ENCODE measurements around the gene PCDHB14. TPM values are rescaled to one million over a fixed set of nuclear protein-coding genes. Genes with fewer than 3 reads are reported as not detected.

PCDHB14 gene
- total RNA-seq, 1 donor from 2014 or later, result 13.4 TPM

Other genes with a start within 250 kb of the PCDHB14 start
- 0.31 TPM for gene PCDHB1, start 172.0 kb upstream of the PCDHB14 start, total RNA-seq
- gene PCDHB2, start 128.7 kb upstream of the PCDHB14 start, total RNA-seq, result 14.2 TPM
- gene PCDHB3, start 122.9 kb upstream of the PCDHB14 start, total RNA-seq, result 10.3 TPM
- gene PCDHB4, start 101.5 kb upstream of the PCDHB14 start, total RNA-seq, result 4.7 TPM
- 9.7 TPM for gene PCDHB5, start 88.1 kb upstream of the PCDHB14 start, total RNA-seq
- gene PCDHB6, start 73.3 kb upstream of the PCDHB14 start, total RNA-seq, result 3.1 TPM
- gene PCDHB7, start 50.7 kb upstream of the PCDHB14 start, total RNA-seq, result 13.4 TPM
- gene PCDHB8, start 45.6 kb upstream of the PCDHB14 start, total RNA-seq, result 8.6 TPM
- 4.5 TPM for gene PCDHB16, start 41.0 kb upstream of the PCDHB14 start, total RNA-seq
- 6.1 TPM for gene PCDHB9, start 36.2 kb upstream of the PCDHB14 start, total RNA-seq
- 13.1 TPM for gene PCDHB10, start 31.0 kb upstream of the PCDHB14 start, total RNA-seq
- gene PCDHB11, start 23.7 kb upstream of the PCDHB14 start, total RNA-seq, result 10.5 TPM
- 14.8 TPM for gene PCDHB12, start 14.6 kb upstream of the PCDHB14 start, total RNA-seq
- 9.2 TPM for gene PCDHB13, start 9.4 kb upstream of the PCDHB14 start, total RNA-seq
- gene PCDHB15, start 22.1 kb downstream of the PCDHB14 start, total RNA-seq, result 22.1 TPM
- not detected for gene SLC25A2, start 80.7 kb downstream of the PCDHB14 start, total RNA-seq
- 127 TPM for gene TAF7, start 97.4 kb downstream of the PCDHB14 start, total RNA-seq
- gene PCDHGA1, start 107.2 kb downstream of the PCDHB14 start, total RNA-seq, result 4.8 TPM
- 6.9 TPM for gene PCDHGA2, start 115.4 kb downstream of the PCDHB14 start, total RNA-seq
- 4.7 TPM for gene PCDHGA3, start 120.5 kb downstream of the PCDHB14 start, total RNA-seq
- gene PCDHGB1, start 126.8 kb downstream of the PCDHB14 start, total RNA-seq, result 7.8 TPM
- 8.4 TPM for gene PCDHGA4, start 131.7 kb downstream of the PCDHB14 start, total RNA-seq
- gene PCDHGB2, start 136.7 kb downstream of the PCDHB14 start, total RNA-seq, result 8.3 TPM
- gene PCDHGA5, start 140.8 kb downstream of the PCDHB14 start, total RNA-seq, result 6.6 TPM
- 12.3 TPM for gene PCDHGB3, start 146.9 kb downstream of the PCDHB14 start, total RNA-seq
- 12.3 TPM for gene PCDHGA6, start 150.5 kb downstream of the PCDHB14 start, total RNA-seq
- gene PCDHGA7, start 159.4 kb downstream of the PCDHB14 start, total RNA-seq, result 8.4 TPM
- gene PCDHGB4, start 164.4 kb downstream of the PCDHB14 start, total RNA-seq, result 12.9 TPM
- gene PCDHGA8, start 169.3 kb downstream of the PCDHB14 start, total RNA-seq, result 8.0 TPM
- gene PCDHGB5, start 174.6 kb downstream of the PCDHB14 start, total RNA-seq, result 18.1 TPM
- gene PCDHGA9, start 179.4 kb downstream of the PCDHB14 start, total RNA-seq, result 11.9 TPM
- 12.8 TPM for gene PCDHGB6, start 184.7 kb downstream of the PCDHB14 start, total RNA-seq
- 12.0 TPM for gene PCDHGA10, start 189.6 kb downstream of the PCDHB14 start, total RNA-seq
- 15.6 TPM for gene PCDHGB7, start 194.3 kb downstream of the PCDHB14 start, total RNA-seq
- gene PCDHGA11, start 197.7 kb downstream of the PCDHB14 start, total RNA-seq, result 16.4 TPM
- gene PCDHGA12, start 207.2 kb downstream of the PCDHB14 start, total RNA-seq, result 6.9 TPM